Hepatic stellate cell (primary cell): ENCODE results near the gene HBG1.

ENCODE experiments used
- DNase-seq: peaks from one replicate; pipeline ENCODE4 v3.0.0; 2011; ENCODE audit warnings: low spot score

Gene HBG1

GRCh38 chr11:5226732-5227310, 22.8 kb downstream of the HBG1 start, which contains the start of gene HBB:
Gene HBB, minus strand, starts transcription at chr11:5227071. Its CDS starts 50 bp downstream, at chr11:5227021.
- no peak for DNase-seq

GRCh38 chr11:5225480-5225871, 24.2 kb downstream of the HBG1 start:
- no peak for DNase-seq

GRCh38 chr11:5224538-5225479, 24.8 kb downstream of the HBG1 start:
- no peak for DNase-seq

GRCh38 chr11:5223686-5224085, 26.0 kb downstream of the HBG1 start:
- DNase-seq = no peak

- DNase-seq = no peak
Observed at GRCh38 chr11:5223146-5223545, 26.5 kb downstream of the HBG1 start.

- DNase-seq = no peak
Observed at GRCh38 chr11:5210376-5210885, 39.2 kb downstream of the HBG1 start.

- DNase-seq = peak; percentile 47
Observed at GRCh38 chr11:5204787-5205186, 44.9 kb downstream of the HBG1 start.

- no peak for DNase-seq
Observed at GRCh38 chr11:5203366-5203765, 46.3 kb downstream of the HBG1 start.

- DNase-seq = no peak
Observed at GRCh38 chr11:5200582-5200981, 49.1 kb downstream of the HBG1 start, which contains the start of gene OR51V1. Gene OR51V1, minus strand, starts transcription at chr11:5200682. Its CDS starts 0 bp downstream, at chr11:5200682.

GRCh38 chr11:5198285-5198684, 51.4 kb downstream of the HBG1 start:
- no peak for DNase-seq
